Stimulated activated CD4-positive, alpha-beta T cell treated with anti-CD3 and anti-CD28 coated beads, Interleukin-4, amount 100 ng/mL, for 1 hour (primary cell): Measurements from ENCODE around the gene HBG2.
"Not testable (repeated sequence)": the region's sequence is repeated elsewhere in the genome, so short reads cannot be mapped to it uniquely, and the experiment has no call there.

Experiments used
- DNase-seq: peaks from one replicate; pipeline ENCODE4 v3.0.0-alpha.2; 2020

Gene HBG2

DNA sequence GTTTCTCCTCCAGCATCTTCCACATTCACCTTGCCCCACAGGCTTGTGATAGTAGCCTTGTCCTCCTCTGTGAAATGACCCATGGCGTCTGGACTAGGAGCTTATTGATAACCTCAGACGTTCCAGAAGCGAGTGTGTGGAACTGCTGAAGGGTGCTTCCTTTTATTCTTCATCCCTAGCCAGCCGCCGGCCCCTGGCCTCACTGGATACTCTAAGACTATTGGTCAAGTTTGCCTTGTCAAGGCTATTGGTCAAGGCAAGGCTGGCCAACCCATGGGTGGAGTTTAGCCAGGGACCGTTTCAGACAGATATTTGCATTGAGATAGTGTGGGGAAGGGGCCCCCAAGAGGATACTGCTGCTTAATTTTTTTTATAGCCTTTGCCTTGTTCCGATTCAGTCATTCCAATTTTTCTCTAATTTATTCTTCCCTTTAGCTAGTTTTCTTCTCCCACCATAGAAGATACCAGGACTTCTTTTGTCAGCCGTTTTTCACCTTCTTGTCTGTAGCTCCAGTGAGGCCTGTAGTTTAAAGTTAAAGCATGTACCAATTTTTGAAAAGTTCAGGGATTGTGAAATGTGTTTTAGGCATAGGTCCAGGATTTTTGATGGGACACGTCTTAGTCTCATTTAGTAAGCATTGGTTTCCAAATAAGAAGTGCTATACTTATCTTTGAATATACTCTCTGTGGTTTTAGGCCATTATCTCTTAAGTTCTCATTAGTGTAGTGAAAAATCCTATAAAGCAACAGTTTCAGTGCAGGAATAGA, at the start of gene HBG2:
Gene HBG2, minus strand, starts transcription at position 136 of the 768 bp plus-strand sequence. Its CDS starts 53 bp downstream, at position 83.
- not testable (repeated sequence) for DNase-seq

DNA sequence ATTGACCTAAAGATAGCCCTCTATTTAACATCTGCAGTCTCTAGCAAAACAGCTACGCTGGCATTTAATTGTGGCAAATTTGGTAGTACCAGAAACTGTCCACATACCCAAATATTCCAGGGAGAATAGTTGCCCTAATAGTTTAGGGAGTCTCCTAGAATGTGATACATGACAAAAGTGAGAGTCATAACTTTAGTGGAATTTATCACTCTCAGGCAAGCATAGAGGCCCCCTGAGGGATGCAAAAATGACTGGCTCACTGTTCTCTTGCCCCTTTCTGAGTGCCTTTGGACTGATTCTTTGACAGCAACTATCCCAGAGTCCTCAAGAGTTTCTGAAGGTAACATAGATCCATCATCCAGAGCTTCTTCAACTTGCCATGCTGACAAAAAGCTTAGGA, 49.5 kb upstream of the HBG2 start:
- DNase-seq, result no peak

DNA sequence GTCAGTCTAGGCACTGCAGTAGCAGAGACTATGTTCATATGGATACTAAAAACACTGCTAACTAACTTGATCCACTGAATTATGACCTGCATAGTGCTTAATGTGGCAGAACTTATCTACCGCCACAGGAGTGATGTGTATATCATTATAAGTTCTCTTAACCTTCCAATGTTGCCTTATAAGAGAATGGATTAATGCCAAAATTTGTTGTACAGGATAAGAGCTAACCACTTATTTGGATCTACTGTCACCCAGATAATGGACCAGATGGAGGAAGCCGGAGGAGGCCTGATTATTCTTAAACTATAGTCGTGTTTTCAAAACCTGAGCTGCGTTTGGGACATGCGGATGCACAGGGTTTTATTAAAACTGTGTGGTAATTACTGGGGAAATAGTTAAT, 49.0 kb upstream of the HBG2 start:
- no peak for DNase-seq

DNA sequence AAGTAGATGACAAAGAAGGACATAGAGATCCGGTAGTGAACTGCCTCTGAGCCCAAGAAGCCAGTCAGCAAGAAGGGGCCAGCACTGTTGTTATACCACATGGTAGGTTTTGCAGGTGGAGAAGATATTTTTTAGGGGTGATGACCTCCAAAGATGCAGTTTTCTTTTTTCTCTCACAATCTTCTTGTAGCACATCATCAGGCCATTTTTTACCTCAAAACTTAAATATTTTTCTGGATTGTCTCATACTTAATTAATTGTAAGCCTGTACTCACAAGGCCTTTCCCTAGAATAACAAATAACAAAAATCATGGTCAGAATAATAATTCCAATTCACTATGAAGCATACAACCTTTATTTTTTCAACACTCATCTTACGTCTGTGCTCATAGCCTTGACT, 47.3 kb upstream of the HBG2 start, which contains the start of gene OR51B4:
Gene OR51B4, minus strand, starts transcription at position 101 of the 400 bp plus-strand sequence. Its CDS starts 0 bp downstream, at position 101.
- no peak for DNase-seq

DNA sequence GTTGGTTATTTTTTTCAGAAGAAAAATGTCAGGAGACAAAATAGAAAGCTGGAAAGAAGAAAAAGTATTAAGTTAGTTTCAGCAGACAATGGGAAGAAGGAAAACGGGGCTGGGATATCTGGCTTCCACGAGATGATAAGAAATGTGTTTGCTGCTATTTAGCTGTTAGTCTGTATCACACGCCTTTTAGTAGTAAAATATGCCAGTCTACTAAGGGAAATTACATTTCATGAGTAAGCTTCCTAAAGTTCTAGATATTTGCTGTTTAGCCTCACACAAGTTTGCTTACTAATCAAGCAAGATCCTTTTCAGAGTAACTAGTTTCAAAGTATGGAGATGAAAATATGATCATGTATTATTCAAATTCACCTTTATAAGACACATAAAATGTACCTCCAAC, 45.7 kb upstream of the HBG2 start:
- DNase-seq, result no peak

DNA sequence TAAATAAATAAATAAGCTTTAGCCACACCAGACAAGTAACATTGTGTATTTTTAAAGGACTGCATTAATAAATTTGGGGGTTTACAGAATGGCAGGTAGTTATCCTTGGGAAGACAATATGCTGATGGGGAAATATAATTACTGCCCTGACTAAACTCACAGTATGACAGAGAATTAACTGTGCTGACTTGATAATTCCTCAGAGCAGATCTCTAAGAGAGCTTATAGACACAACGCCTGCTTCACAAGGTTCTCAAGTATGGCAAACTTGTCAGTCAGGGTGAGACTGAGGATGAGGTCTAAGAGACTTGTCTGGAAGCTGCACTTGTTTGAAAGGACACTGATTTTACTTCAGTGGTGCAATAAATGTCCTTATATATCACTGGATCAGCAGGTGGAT, 43.9 kb upstream of the HBG2 start:
- no peak for DNase-seq

DNA sequence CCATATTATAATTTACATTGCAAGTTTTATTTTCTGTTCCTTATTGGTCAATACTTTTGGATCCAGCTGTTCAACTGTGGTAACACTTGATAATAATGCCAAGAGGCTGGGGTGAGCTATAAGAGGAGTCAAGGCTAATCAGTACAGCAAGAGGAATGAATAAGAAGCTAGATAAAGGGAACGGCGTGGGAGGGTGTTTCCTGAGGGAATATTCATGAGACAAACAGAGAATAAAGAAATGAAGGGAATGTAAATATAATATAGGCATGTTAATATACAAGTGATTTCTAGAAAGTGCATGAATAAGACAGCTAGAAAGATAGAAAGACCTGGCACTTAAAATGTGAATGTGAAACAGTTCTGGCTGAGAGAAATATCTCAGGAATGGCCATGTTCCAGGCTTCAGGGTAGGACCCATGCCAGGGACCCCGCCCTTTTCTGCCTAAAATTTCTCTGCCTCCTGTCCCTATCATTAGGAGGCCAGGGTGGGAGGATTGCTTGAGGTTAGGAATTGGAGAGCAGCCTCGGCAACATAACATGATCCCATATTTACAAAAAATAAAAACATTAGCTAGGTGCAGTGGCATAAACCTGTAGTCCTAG, 43.2 kb upstream of the HBG2 start:
- DNase-seq, result no peak

DNA sequence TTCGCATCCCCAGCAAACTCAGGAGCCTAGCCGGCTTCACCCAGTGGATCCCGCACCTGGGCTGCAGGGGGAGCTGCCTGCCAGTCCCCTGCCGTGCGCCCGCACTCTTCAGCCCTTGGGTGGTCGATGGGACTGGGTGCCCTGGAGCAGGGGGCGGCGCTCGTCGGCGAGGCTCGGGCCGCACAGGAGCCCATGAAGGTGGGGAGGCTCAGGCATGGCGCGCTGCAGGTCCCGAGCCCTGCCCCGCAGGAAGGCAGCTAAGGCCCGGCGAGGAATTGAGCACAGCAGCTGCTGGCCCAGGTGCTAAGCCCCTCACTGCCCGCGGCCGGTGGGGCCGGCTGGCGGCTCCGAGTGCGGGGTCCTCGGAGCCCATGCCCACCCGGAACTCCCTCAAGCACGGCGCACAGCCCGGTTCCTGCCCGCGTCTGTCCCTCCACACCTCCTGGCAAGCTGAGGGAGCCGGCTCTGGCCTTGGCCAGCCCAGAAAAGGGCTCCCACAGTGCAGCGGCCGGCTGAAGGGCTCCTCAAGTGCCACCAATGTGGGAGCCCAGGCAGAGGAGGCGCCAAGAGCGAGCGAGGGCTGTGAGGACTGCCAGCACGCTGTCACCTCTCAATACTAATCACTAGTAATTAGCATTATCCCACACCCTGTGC, 39.9 kb upstream of the HBG2 start:
- not testable (repeated sequence) for DNase-seq

DNA sequence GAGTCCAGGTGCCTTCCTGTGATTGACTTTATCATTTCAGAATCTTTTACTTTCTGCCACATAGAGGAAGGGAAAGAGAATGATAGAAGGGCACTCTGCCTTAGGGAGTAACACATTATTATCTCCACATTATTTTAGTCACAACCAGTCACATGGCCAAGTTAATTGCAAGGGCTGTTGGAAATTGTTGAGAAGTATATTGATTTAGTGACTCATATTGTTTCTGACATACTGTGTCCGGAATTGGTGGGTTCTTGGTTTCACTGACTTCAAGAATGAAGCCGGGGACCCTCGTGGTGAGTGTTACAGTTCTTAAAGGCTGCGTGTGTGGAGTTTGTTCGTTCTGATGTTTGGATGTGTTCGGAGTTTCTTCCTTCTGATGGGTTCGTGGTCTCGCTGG, 38.4 kb upstream of the HBG2 start:
- DNase-seq, result no peak

DNA sequence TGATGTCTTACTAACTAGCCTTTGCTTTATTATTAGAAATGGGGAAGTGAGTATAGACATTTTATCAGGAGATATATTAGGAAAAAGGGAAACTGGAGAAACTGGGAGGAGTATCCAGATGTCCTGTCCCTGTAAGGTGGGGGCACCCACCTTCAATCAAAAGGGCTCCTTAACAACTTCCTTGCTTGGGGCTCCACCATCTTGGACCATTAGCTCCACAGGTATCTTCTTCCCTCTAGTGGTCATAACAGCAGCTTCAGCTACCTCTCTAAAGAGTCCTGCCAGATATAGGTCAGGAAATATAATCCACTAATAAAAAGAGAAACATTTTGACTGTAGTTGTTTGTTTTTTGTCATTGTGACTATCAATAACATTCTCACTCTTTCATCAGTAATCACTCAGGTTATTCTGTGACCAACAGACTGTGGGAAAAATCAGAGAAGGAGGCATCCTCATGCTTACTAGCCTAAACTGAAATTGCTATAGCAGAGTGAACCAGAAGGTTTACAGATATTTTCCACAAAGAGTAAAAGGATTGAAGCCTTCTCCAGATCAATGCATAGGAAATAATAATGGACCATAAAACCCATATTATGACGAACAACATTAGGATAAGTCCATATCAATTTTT, 36.7 kb upstream of the HBG2 start:
- DNase-seq, result no peak

DNA sequence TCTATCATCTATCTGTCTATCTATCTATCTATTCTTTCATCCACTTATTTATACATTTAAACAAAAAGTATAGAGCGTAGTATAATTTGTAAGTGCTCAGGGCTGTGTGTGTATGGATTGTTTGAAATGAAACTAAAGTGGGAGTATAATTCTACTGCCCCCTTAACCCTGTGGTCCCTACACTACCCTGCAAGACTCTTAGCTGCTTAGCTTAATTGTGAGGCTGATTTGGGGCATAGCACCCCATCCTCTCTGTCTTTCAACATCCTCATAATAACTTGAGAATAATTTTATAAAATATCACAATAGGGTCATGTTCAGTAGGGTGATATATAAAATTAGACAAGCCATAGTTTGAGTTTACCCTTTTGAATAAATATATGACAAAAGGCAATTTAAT, 35.5 kb upstream of the HBG2 start:
- no peak for DNase-seq

DNA sequence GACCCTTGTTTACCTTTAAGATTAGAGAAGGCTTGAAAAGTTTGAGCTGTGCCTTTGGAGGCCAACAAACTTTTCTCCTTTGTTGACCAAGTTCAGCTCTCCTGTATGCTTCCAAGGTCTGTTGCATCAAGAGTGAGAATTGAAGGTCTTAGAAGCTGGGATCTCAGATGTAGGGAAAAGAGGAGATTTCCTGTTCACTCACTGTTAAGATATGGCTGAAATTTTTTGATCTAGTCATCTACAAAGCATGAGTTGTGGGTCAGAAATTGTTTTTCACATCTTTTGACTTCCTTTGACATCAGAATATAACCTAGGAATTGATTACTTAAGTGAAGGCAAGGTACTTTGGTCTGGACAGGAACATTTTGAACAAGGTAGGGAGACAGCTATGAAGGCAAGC, 35.1 kb upstream of the HBG2 start:
- no peak for DNase-seq

DNA sequence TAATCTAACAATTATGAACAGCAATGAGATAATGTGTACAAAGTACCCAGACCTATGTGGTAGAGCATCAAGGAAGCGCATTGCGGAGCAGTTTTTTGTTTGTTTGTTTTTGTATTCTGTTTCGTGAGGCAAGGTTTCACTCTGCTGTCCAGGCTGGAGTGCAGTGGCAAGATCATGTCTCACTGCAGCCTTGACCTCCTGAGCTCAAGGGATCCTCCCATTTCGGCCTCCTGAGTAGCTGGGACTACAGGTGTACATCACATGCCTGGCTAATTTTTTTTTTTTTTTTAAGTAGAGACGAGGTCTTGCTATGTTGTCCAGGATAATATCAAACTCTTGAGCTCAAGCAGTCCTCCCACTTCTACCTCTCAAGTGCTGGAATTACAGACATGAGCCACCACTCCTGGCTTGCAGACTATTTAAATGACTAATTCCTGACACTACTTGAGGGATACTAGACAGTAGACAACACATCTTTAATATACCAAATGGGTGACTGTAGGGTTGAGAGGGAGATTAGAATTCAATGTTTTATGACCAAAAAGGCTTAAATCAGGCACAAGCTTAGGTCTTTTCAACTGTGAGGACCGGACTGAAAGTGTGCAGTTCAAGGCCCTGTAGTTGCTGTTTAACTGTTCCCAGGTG, 34.4 kb upstream of the HBG2 start:
- DNase-seq, result no peak

DNA sequence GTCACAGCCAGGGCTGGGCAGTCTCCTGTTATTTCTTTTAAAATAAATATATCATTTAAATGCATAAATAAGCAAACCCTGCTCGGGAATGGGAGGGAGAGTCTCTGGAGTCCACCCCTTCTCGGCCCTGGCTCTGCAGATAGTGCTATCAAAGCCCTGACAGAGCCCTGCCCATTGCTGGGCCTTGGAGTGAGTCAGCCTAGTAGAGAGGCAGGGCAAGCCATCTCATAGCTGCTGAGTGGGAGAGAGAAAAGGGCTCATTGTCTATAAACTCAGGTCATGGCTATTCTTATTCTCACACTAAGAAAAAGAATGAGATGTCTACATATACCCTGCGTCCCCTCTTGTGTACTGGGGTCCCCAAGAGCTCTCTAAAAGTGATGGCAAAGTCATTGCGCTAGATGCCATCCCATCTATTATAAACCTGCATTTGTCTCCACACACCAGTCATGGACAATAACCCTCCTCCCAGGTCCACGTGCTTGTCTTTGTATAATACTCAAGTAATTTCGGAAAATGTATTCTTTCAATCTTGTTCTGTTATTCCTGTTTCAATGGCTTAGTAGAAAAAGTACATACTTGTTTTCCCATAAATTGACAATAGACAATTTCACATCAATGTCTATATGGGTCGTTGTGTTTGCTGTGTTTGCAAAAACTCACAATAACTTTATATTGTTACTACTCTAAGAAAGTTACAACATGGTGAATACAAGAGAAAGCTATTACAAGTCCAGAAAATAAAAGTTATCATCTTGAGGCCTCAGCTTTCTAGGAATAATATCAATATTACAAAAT, 33.7 kb upstream of the HBG2 start:
- DNase-seq, result no peak

DNA sequence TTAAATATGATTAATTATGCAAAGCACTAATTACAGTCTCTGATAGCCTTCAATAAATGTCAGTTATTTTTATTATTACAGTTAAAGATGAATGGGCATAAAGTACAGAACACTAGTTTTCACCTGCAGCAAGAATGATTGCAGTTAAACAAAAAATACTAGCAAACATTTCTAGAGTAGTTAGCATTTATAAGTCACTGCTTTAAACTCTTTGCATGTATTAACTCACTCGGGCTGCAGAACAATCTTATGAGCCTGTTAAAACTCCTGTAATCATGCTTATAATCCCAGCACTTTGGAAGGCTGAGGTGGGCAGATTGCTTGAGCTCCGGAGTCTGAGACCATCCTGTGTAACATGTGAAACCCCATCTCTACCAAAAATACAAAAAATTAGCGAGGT, 32.3 kb upstream of the HBG2 start:
- no peak for DNase-seq

DNA sequence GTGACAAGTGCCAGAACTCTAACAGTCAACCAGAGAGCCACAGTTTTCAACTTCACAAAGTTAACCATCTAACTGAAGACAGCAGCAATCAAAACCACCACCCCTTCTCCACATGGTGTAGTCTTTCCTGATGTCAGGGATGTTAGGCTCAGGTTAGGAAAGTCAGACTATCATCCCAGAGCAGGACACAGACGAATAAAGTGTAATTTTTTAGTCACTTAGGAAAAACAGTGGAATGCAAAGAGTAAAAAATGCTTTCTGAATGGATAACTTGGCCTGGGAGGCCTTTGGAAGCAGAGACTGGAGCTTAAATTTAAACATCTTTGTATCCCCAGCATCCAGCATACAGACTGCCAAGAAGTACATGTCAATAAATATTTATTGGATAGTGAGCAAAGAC, 31.8 kb upstream of the HBG2 start:
- no peak for DNase-seq

DNA sequence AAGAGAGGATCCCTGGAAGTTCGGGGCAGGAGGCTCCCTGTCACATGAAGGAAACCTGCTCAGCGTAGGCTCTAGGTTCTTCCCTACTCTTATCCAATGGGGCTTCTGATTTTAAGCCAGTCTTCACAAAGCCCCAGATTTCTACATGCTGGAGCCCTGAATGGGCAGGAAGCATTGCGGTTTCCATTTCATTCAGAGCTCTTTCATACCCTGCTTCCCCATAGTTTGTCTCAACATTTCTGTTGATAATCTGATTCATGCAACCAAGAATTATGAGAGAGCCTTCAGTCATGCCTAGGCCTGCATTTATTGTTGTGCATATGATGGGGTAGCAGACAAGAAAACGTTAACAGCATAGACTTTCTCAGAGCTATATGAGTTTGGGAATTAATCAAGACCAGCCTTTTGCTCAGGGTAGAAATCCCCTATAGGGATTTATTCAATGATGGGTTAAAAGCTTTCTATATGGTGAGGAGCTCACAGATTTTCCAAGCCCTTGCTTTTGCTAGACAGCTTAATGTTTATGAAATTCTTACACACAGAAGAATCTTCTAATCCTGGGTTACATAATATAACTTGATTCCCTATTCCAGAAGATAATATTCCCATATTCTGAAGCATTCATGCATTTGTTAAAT, 31.2 kb upstream of the HBG2 start:
- no peak for DNase-seq

DNA sequence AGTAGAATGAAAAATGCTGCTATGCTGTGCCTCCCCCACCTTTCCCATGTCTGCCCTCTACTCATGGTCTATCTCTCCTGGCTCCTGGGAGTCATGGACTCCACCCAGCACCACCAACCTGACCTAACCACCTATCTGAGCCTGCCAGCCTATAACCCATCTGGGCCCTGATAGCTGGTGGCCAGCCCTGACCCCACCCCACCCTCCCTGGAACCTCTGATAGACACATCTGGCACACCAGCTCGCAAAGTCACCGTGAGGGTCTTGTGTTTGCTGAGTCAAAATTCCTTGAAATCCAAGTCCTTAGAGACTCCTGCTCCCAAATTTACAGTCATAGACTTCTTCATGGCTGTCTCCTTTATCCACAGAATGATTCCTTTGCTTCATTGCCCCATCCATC, 30.1 kb upstream of the HBG2 start:
- no peak for DNase-seq

DNA sequence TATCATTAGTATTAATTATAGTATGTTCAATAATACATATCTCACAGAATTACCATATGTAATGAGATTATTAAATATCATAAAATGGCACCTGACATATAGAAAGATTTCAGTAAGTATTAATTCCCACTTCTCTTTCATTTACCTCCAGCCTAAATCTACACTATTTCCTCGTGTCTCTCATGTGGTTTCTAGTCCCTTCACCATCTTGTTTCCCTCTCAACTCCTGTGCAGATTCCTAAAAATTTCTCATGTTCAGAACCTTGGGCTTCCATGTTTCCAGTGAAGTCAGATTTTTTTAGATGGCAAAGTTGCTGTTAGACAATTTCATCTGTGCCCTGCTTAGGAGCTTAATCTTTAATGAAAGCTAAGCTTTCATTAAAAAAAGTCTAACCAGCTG, 29.3 kb upstream of the HBG2 start:
- no peak for DNase-seq

DNA sequence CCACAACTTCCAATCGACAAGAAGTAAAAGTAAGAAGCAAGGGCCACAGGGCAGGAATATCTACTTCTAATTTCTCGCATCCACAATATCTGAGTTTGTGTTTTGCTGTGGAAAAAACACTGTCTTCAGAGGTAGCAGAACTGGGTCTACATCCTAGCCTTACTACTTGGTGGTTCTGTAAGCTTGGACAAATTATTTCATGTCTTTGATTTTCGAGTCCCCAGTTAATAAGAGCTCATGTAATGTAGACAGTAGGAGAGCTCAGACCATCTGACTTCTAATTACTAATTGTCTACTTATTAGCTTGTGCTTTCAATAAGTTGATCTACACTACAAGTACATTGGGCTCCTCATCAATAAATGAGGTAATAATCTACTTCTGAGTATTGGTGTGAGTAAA, 28.5 kb upstream of the HBG2 start:
- DNase-seq, result no peak

DNA sequence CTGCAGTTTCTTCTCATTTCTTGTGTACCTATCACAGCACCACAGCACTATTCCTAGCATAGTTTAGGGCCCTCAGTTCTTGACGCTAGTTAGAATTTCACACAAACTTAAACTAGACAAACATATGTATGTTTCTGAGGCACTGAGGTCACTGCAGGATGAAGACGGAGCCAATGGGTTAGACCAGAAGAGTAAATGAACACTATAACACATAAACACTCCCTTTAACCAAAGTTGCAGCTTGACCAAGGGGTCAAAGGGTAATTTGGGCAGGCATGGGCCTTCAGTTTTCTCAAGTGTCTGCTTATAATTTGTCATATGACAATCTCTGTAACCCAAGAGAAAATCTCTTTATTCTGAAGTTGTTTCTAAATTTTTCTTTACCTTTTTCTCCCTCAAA, 28.0 kb upstream of the HBG2 start:
- DNase-seq, result no peak

DNA sequence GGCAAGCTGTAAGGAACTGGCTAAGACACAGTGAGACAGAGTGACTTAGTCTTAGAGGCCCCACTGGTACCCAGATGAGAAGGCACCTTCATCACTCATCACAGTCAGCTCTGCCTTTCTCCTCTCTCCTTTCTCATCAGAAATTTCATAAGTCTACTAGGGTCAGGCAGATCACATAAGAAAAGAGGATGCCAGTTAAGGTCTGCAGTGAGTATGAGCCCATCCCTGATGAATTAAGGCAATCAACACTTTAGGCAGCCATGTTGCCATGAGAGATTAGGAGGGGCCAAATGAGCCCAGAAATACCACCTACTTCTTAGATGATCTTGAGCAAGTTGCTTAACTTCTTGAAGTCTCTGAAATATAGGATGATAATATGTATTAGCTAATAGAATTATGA, 27.0 kb upstream of the HBG2 start:
- DNase-seq, result no peak
